Pulmonary artery endothelial cell (primary cell): Measurements from ENCODE around the gene GBX1. TPM values are rescaled to one million over a fixed set of nuclear protein-coding genes. Genes with fewer than 3 reads are reported as not detected.

Experiments
- DNase-seq: peaks from one replicate; pipeline ENCODE4 v3.0.0-alpha.2; 2011; ENCODE audit warnings: low read depth, low spot score
- total RNA-seq: library from RNA; depleted of rRNA; stranded (reverse); fragments of >200 nt; gene quantifications from 2 replicates; pipeline ENCODE4 v1.2.3, GENCODE V29; 2014

GBX1 gene
- total RNA-seq, result not detected in 2 replicates

GRCh38 chr7:151167197-151167961 is at the start of gene GBX1:
TSS of gene GBX1 (minus strand) at chr7:151167694. CDS start at chr7:151167548, 146 bp downstream.
- DNase-seq, result no peak

GRCh38 chr7:151215396-151215795 is 47.9 kb upstream of the GBX1 start:
- DNase-seq, result no peak

- DNase-seq, result no peak
These were observed 46.3 kb upstream of the GBX1 start for GRCh38 chr7:151213826-151214225.

- DNase-seq, result no peak
These were observed 45.1 kb upstream of the GBX1 start for GRCh38 chr7:151212626-151213025.

- DNase-seq, result no peak
These were observed 43.8 kb upstream of the GBX1 start for GRCh38 chr7:151211155-151211772.

GRCh38 chr7:151210087-151210854 is 42.8 kb upstream of the GBX1 start, which contains the start of gene H2BK1:
TSS of gene H2BK1 (minus strand) at chr7:151210488. CDS start at chr7:151210318, 170 bp downstream.
- no peak for DNase-seq

GRCh38 chr7:151209588-151209987 is 42.1 kb upstream of the GBX1 start:
- DNase-seq, result no peak

- DNase-seq, result no peak
These were observed 40.9 kb upstream of the GBX1 start for GRCh38 chr7:151208253-151208862.

GRCh38 chr7:151207804-151208203 is 40.3 kb upstream of the GBX1 start:
- no peak for DNase-seq

GRCh38 chr7:151207315-151207714 is 39.8 kb upstream of the GBX1 start:
- no peak for DNase-seq

- DNase-seq, result no peak
These were observed 39.4 kb upstream of the GBX1 start for GRCh38 chr7:151206914-151207313.

GRCh38 chr7:151205730-151206129 is 38.2 kb upstream of the GBX1 start:
- no peak for DNase-seq

GRCh38 chr7:151204383-151205032 is 37.0 kb upstream of the GBX1 start:
- no peak for DNase-seq

GRCh38 chr7:151202836-151203235 is 35.3 kb upstream of the GBX1 start:
- DNase-seq, result no peak

- DNase-seq, result no peak
These were observed 34.3 kb upstream of the GBX1 start for GRCh38 chr7:151201751-151202150.

- no peak for DNase-seq
These were observed 33.9 kb upstream of the GBX1 start for GRCh38 chr7:151201344-151201743.

- no peak for DNase-seq
These were observed 31.7 kb upstream of the GBX1 start for GRCh38 chr7:151198945-151199848.

- no peak for DNase-seq
These were observed 30.4 kb upstream of the GBX1 start for GRCh38 chr7:151197932-151198331.

GRCh38 chr7:151195616-151196450 is 28.3 kb upstream of the GBX1 start:
- DNase-seq, result no peak
